ENCODE measurements around the gene LUC7L2. TPM values are rescaled to one million over a fixed set of nuclear protein-coding genes. Genes with fewer than 3 reads are reported as not detected.
A peak's percentile ranks its signal among the peaks of the same experiment; 100 is the strongest.

LUC7L2 gene
- total and polyA plus RNA-seq, 2 of the 8 experiments (the other 6 are each of a cell fraction or from before 2014, with no cell fraction given), result 22.9 to 67.8 TPM

- FAIRE-seq (no peak), DNase-seq (ENCODE audit: low read depth in 1 of 2, low spot score in 2 of 2) (peak; percentile 96 to 99)
- Histone ChIP-seq H3K79me2 (ENCODE audit: control insufficient read depth in 1 of 2, insufficient read depth in 2 of 2, low read length in 2 of 2) (peaks cover 28 to 49% of the 10 kb centered on the region in 2 experiments), H3K18ac (ENCODE audit: extremely low read depth, low read length) (peak overlapping the region; percentile 84), H3K23ac (ENCODE audit: insufficient read length) (no peak overlapping the region), H3K79me1 (ENCODE audit: low read depth, low read length) (no peaks in the 10 kb centered on the region), H3K4me3 (ENCODE audit: extremely low read depth in 1 of 4, insufficient read depth in 2 of 4, low read depth in 3 of 4, low read length in 4 of 4) (peak overlapping the region; percentile 88 to 99 (median 94)), H4K8ac (ENCODE audit: extremely low read depth, insufficient read depth, low read length) (peak overlapping the region; percentile 99; the same call in 1 of the 2 replicates), H3K36me3 (ENCODE audit: control insufficient read depth in 2 of 4, insufficient read depth in 4 of 4, low read length in 3 of 4) (peaks cover 0 to 11% (median 0%) of the 10 kb centered on the region in 4 experiments; a peak in 2 of 8 replicates), H3K56ac (replicated peaks; ENCODE audit: insufficient read length, low read depth, low read length) (peak overlapping the region; percentile 94), H2BK12ac (ENCODE audit: low read depth, low read length) (no peak overlapping the region; the same call in 1 of the 2 replicates), H4K5ac (ENCODE audit: insufficient read length, low read depth, low read length) (peak overlapping the region; percentile 86), H2BK15ac (ENCODE audit: low read length) (no peak overlapping the region), H3K4ac (replicated peaks; ENCODE audit: insufficient read length, low read depth, low read length) (peak overlapping the region; percentile 61), H3K9ac (replicated peaks in 1 of 4; ENCODE audit: extremely low read depth in 1 of 4, low read depth in 3 of 4, low read length in 3 of 4) (peak overlapping the region; percentile 95 to 99 (median 98)), H2BK5ac (ENCODE audit: low read depth, low read length) (peak overlapping the region; percentile 98), H2BK20ac (ENCODE audit: low read length) (no peak overlapping the region), H2AFZ (ENCODE audit: low read length) (no peak overlapping the region), H2BK120ac (replicated peaks; ENCODE audit: low read depth, low read length) (no peak overlapping the region), H3K4me1 (replicated peaks in 1 of 4; ENCODE audit: control insufficient read depth in 3 of 4, insufficient read depth in 4 of 4, low read length in 3 of 4) (peaks cover 5 to 9% (median 7%) of the 10 kb centered on the region in 4 experiments), H3K4me2 (ENCODE audit: insufficient read depth in 1 of 2, low read depth in 2 of 2, low read length in 2 of 2) (peak overlapping the region; percentile 63 to 68), H3K23me2 (ENCODE audit: low read depth, low read length) (no peaks in the 10 kb centered on the region; the same call in 1 of the 2 replicates), H2AK5ac (ENCODE audit: low read depth, low read length) (no peak overlapping the region), H4K91ac (replicated peaks; ENCODE audit: insufficient read length, low read length) (no peak overlapping the region), H4K20me1 (replicated peaks in 1 of 2; ENCODE audit: control insufficient read depth in 1 of 2, insufficient read depth in 2 of 2, low read length in 2 of 2) (peaks cover 2 to 5% of the 10 kb centered on the region in 2 experiments), H3K14ac (ENCODE audit: insufficient read length) (no peak overlapping the region), H3K9me3 (ENCODE audit: insufficient read depth in 2 of 2, low read depth in 1 of 2, low read length in 1 of 2) (no peaks in the 10 kb centered on the region), H3K27me3 (replicated peaks in 1 of 4; ENCODE audit: control insufficient read depth in 3 of 4, extremely low read depth in 1 of 4, insufficient read depth in 3 of 4, low read length in 3 of 4) (no peaks in the 10 kb centered on the region), H3K27ac (ENCODE audit: low read depth, low read length) (peak overlapping the region; percentile 94)
- WGBS, 2 experiments (ENCODE audit: extremely low coverage in 1 of 2, insufficient coverage in 1 of 2, insufficient read length in 1 of 2, insufficient replicate concordance in 2 of 2, low coverage in 1 of 2, low lambda C conversion rate in 2 of 2, missing lambda C conversion rate in 1 of 2), result 3% methylated on average over 29 of the region's 47 CpGs; no CpG with 5 or more reads in 1 of the 2 experiments
- CTCF ChIA-PET (ENCODE audit: partially characterized antibody), result no interaction called here
- POLR2A ChIA-PET (ENCODE audit: partially characterized antibody), result interaction anchor here (0.8 to 3.9 kb wide), 22 partner anchors 8 to 148 kb away, joined by 3 to 40 read pairs (median 4); partner anchors contain the start of gene KLRG2
- TF ChIP-seq USF2 (IDR thresholded peaks at IDR 0.05; ENCODE audit: low read length) (no peak), KDM4A (IDR thresholded peaks at IDR 0.05; ENCODE audit: low read depth, low read length, severe bottlenecking) (no peak), SP2 (IDR thresholded peaks at IDR 0.05; ENCODE audit: low read length) (peak; percentile 63), NANOG (IDR thresholded peaks at IDR 0.05; ENCODE audit: insufficient read depth, low read depth, low read length, poor library complexity, severe bottlenecking) (peak; percentile 26), SP1 (IDR thresholded peaks at IDR 0.05; ENCODE audit: low read depth, low read length) (peak; percentile 93), SIRT6 (IDR thresholded peaks at IDR 0.05; ENCODE audit: low read length) (no peak), YY1 (IDR thresholded peaks at IDR 0.05; ENCODE audit: low read depth, low read length) (peak; percentile 84), KDM1A (IDR thresholded peaks at IDR 0.05; ENCODE audit: borderline replicate concordance, low read length) (0 out of 2 replicates have a peak, but pooled peaks have one; percentile 8), RFX5 (IDR thresholded peaks at IDR 0.05; ENCODE audit: borderline replicate concordance, low read depth, low read length) (no peak), POU5F1 (IDR thresholded peaks at IDR 0.05; ENCODE audit: low read depth, low read length) (no peak), TBP (IDR thresholded peaks at IDR 0.05; ENCODE audit: low read depth, low read length) (peak; percentile 88)
These were observed 685 bp downstream of the LUC7L2 start for GRCh38 chr7:139360210-139360947.

All from H1 (cell line).